Middle frontal gyrus (tissue), 1 donor: ENCODE results near the gene ACACA.
"Not testable (repeated sequence)": the region's sequence is repeated elsewhere in the genome, so short reads cannot be mapped to it uniquely, and the experiment has no call there.

Experiments
- DNase-seq: peaks from one replicate; pipeline ENCODE4 v3.0.0-alpha.2; 2015; ENCODE audit warnings: low spot score; ENCODE audit errors: extremely low spot score

The ACACA gene

DNA sequence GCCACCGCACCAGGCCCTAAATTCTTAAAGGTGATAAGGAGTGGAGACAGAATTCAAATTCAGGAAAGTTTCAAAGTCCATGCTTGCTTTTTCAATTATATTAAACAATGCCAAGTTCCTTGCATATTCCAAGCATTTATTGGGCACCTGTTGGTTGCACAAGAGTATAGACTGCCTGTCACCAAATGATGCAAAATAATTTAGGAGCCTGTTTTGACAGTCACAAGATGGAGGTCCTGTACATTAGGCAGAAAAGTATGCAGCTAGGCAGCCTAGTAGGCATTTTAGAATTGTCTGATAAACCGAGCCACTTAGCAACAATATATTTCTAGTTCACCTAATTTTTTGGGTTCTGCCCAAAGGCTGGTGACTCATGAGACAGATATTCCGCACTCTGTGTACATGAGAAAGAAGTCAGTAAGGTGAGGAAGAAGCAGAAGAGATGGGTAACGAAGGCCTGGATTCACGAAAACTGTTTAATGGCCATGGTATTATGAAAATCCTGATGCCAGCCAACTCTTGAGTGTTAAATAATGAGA is 7.3 kb downstream of the ACACA start:
- DNase-seq, result no peak

GRCh38 chr17:37393352-37393751 is 13.3 kb downstream of the ACACA start:
- DNase-seq, result no peak

DNA sequence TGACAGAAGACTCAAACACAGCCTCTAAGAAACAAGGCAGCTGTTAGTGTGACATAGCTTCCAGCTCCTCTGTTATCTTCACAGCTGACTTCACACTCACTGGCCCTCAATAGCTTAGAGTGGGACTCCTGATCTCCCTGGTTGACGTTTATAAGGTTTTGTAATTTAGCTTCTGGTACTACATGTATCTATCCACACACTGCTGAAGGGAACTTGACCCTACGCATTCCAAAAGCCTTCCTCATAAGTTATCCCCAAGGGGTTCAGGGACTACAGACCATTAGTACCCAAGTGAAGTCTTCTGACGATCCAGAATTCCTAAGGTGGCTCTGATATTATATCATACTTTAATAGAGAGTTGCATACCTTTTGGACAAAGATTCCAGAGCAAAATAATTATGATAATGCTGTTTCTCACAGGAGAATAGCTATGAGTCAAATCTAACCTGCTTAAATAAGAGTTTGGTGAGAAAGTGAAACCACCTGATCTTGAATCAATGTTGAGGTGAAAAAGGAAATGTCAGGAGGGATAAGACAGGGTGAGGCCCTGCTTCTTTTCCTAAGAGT is 14.5 kb downstream of the ACACA start:
- no peak for DNase-seq

- DNase-seq, result no peak
Observed at GRCh38 chr17:37391146-37391545, 15.5 kb downstream of the ACACA start.

- DNase-seq, result no peak
Observed at GRCh38 chr17:37389160-37389559, 17.5 kb downstream of the ACACA start.

DNA sequence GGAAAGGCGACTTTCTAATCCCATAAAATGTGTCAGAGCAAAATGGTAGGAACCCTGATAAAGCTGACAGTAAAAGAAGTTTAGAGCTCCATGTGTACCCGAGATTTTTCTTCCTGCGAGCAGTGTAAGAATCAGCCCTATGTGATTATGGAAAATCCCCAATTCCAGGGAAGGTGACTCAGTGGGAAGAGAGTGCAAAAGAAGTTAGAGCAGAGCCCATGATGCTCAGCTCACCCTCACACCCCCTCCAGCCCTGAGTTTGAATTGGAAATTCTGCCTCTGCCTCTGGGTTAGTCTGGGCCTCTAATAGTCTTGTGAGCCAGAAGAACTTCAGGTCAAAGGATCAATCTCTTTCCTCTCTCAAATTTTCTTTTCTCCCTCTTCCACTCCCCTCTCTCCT is 18.4 kb downstream of the ACACA start:
- DNase-seq, result no peak

DNA sequence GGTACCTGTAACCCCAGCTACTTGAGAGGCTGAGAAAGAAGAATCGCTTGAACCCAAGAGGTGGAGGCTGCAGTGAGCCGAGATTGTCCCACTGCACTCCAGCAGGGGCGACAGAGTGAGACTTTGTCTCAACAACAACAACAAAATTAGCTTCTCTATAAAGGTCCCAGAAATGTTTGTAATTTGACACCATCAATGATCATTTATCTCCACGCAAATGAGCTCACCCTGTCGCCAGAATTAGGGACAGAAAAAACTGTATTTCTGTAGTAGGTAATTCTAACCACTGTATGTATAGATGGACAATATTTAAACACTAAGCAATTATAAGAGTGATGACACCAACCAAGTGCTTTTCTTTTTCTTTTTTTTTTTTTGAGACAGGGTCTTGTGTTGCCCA is 20.2 kb downstream of the ACACA start:
- DNase-seq, result no peak

GRCh38 chr17:37385474-37385990 is 21.1 kb downstream of the ACACA start:
- DNase-seq, result no peak

DNA sequence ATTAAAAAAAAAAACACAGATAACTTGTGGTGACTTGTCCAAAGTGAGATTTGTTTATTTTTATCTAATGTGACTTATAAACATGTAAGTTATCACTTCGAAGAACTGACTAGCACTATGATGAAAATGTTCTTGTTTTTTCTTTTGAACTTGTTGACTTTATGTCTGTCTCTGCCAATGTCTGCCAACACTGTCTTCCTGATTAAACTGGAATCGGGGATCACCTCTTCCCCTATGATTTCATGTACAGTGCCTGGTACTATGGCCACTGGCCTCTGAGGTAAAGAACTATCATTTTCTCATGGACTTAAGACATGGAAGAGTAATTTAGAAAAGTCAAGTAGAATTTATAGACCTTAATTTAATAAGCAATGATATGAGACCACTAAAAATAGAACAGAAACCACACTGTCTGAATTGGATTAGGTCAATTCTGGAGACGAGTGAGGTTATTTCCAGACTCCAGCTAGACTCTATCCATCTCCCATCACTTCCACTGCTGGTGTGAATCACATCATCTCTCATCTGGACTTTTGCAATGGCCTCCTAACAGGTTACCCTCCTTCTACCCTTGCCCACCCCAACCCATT is 22.0 kb downstream of the ACACA start:
- no peak for DNase-seq

DNA sequence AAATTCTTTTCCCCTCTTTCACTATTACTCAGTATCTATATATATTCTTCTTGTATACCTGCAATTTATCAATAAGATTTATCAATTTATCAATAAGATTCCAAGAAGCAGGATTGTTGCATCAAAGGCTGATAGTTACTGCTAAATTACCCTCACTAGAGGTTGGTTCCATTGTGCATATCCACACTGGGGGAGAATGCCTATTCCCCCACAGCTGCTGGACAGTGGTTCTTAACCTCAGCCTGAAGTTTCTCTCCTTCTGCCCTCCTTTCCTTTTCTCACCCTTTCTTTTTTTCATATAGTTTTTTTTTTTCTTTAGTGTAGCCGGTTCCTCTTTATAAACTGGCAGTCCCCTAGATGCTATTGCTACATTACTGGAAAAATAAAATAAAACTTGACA is 24.6 kb downstream of the ACACA start:
- no peak for DNase-seq

DNA sequence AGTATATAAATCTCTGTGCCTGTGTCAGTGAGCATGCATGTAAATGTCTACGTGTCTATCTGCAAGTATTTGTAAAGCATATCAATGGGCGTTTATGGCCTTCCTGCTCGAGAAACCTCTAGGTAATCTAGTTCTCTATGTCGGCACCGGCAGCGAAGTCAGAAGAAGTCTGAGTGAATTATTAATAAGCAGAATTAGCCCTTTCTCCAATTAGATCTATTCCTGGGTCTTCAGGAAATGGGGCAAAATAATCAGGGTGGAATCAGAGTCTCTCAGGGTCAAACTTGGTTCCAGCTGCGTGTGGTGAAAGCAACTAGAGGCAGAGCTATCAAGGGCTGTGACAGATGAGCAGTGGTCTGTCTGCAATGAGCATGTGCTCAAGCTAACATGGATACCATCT is 30.9 kb downstream of the ACACA start, which contains the start of gene C17orf78:
Gene C17orf78 (plus strand): TSS at position 280 of the 400 bp plus-strand sequence. CDS start 108 bp downstream, at position 388.
- DNase-seq, result no peak

DNA sequence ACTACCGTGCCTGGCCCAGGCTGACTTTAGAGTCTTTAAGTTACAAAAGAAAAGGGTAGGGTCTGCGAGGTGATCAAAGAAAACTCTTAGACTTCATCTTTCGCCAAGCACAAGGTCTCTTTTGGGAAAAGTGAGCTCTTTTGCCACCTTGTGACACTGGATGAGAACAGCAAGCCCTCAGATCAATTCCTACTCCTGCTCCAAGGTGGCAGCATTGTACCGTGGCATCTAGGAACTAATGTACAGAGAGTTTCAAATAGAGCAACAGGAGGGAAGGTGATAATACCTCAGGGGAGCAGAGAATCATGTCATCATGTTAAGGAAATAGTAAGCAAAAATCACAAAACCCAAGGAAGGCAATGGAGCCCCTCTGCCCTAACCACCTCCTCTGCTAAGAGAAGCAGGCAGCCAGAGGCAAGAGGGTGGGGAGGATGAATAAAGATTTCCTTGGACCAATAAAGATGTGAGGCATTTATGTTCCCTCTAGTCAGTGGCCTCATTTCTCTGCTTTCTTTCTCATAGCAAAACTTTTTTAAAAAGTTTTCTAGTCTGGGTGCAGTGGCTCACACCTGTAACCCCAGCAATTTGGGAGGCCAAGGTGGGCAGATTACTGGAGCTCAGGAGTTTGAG is 33.0 kb downstream of the ACACA start:
- peak; percentile 57 for DNase-seq

DNA sequence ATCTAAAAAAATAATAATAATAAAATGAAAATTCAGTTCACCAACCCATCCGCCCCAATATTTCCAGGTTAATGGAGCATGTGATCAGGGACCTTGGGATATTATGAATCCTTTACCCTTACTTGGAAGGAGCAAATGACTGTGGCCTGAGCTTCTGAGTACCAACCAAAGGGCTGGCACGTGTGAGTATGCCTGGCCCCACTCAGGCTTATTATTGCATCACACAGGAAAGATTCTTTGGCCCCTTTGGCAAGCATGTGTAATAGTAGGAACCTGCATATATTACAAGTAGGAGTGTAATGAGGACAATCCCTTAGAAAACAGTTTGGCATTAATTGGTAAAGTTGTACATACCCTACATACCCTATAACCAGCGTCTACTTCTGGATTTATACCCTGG is 38.1 kb downstream of the ACACA start:
- no peak for DNase-seq

- DNase-seq, result no peak
Observed at GRCh38 chr17:37365589-37365988, 41.0 kb downstream of the ACACA start.

DNA sequence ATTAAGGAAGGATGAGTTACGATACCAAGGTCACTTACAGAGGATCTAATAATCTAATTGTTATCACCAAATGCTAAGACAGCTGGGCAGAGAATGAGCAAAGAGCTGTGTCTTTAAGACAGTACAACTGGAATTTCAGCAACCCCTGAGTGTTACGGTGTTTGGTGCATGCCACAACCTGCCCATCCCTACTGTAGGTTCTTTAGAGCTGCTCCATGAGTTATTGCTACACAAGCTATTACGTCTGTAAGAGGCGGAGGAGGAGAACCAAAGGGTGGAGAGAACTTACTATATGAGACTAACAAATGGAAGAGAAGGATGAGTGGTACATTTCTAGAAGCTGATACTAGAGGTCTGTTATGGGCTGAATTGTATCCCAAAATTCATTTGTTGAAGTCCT is 45.1 kb downstream of the ACACA start:
- DNase-seq, result no peak

DNA sequence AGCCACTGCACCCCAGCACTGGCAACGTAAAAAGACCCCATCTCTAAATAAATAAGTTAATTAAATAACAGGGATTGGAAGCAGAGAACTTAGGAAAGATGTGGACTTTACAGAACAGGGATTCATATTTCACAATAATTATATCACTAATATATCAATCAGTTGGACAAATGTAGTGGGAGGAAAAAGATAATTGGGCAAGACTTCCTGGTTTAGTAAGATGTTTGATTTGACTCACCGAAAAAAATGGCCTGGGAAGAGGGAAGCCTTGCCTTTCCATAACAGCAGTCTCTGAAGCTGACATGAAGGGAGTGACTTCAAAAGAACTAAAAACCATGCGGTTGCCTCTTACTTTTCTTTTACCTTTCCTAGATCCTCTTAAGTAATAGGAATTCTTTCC is 46.0 kb downstream of the ACACA start:
- DNase-seq, result no peak

DNA sequence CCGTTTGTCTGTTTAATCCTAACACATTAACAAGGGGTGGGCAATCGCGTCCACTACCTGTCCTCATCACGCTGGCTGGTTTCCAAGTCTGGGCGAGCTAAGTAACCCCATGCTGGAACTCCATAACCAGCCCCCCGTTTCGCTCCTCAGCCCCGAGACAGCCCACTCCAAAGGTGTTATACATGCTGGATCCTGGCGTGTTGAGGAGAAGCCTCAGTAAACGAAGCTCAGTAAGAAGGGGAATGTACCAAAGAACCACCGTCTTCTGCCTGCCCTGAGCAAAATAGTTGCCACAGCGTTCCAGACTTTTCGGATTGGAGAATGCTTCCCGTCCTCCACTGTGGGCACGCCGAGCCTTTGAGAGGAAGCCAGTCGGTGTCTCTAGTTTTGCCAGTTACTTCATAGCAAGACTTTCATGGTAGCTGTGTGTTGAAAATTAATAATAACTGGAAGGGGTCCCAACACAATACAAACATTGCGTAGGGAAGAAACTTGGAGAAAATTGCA is 46.9 kb downstream of the ACACA start:
- no peak for DNase-seq

DNA sequence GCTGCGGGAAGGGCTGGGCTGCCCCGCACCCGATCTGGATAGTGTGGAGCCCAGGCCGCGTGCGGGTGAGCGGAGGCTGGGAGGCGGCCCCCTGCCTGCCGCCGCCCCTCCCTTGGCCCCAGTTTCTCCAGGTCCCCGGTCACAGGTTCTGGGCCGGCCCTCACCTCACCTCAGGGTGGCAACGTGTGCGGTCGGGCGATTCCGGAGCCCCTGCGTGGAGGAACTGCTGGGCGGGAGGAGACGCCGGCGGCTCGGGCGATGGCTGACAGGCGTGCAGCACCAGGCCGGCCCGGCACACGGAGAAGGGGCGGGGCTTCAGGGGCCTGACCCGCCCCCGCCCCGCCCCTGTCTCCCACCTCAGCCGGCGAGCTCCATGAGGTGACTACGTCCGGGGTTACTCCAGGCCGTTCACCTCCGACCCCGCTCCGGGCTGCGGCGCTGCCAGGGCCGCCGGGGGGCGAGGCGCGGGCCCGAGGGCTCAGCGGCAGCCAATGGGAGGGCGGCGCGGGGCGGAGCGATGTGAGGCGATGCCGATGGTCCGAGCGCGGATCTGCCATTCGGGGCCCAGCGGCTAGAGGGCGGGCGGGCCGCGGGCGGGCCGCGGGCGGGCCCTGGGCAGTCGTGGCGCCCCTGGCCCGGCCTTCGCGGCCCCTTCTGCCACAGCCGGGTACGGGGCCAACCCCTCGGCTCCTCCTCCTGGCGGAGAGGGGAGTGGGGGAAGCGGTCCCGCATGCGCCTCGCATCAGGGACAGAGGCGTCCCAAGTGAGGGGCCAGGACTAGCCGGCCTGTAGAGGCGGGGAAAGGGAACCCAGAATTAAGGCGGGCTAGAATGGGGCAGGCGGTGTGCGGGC is 47.6 kb downstream of the ACACA start:
- DNase-seq, result peak; percentile 86

DNA sequence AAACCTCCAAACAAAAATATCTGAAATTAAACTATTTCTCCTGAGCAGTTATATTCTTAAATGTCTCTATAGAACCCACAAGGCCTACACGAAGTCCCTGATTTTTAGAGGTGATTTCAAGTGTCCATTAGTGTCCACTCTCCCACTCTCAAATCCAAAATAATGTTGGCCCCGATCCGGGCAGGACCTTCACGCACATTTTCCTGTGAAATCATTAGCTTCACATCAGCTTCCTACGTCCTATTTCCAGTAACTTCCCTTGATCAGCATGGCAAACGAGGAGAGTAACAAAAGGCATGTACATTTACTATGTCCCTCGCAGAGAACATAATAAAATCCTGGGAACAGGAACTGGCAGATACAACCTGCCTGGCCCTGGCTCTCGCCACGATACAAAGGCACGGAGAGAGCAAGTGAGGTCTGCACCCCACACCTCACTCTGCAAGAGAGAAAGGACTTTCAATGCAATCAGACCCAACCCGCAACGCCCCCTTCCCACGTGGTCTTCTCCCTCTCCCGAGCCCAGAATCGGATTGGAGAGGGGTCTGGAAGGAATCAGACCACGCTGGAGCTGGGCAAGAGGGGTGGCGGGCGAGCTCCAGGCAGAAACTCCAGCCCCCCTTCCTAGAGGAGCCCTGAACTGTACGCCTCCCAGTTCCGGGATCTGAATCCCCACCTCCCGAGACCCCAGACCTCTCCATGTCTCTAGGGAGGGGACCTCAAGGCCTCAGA is 48.4 kb downstream of the ACACA start:
- no peak for DNase-seq

- not testable (repeated sequence) for DNase-seq
Observed at GRCh38 chr17:37356796-37357569, 49.7 kb downstream of the ACACA start.
